HepG2 (cell line): ENCODE measurements around the gene DOCK1.

Experiments used
- ZNF10 ChIP-seq: sonication (generic); formaldehyde crosslinking; IDR thresholded peaks from 2 replicates; pipeline ENCODE4 v1.4.0; 2020; ENCODE audit warnings: mild to moderate bottlenecking, low read depth, missing genetic modification reagents, borderline replicate concordance
- ZNF331 ChIP-seq: sonication (generic); formaldehyde crosslinking; IDR thresholded peaks from 2 replicates; pipeline ENCODE4 v1.4.0; 2020; ENCODE audit warnings: missing genetic modification reagents
- ZNF431 ChIP-seq: sonication (generic); formaldehyde crosslinking; IDR thresholded peaks from 2 replicates; pipeline ENCODE4 v1.9.0; 2022; ENCODE audit warnings: missing genetic modification reagents, low read depth, mild to moderate bottlenecking, borderline replicate concordance
- ZNF879 ChIP-seq: sonication (generic); formaldehyde crosslinking; IDR thresholded peaks from 2 replicates; pipeline ENCODE4 v1.8.1; 2023; ENCODE audit warnings: missing genetic modification reagents

GRCh38 chr10:127151981-127152699, 246.9 kb downstream of the DOCK1 start:
- TF ChIP-seq ZNF879 (CRISPR knock-in tag) (no peak), ZNF331 (no peak), ZNF431 (CRISPR knock-in tag) (no peak), ZNF10 (CRISPR knock-in tag) (no peak)
